Coronary artery (tissue), 2 donors: Measurements from ENCODE around the gene CRLF2.

Source experiments
- DNase-seq: peaks from one replicate; pipeline ENCODE4 v3.0.0-alpha.2; 2017; ENCODE audit warnings: low spot score
- H3K27ac ChIP-seq, 2 donors: fragments of 200-600 bp; sonication (generic); one replicate each; pipeline ENCODE4 v1.5.1; 2016 to 2019
- H3K4me3 ChIP-seq: fragments of 200-600 bp; sonication (generic); 2 replicates; pipeline ENCODE4 v1.5.1; 2016; ENCODE audit warnings: mild to moderate bottlenecking, moderate library complexity
- CTCF ChIP-seq: fragments of 200-600 bp; sonication (generic); IDR thresholded peaks from one replicate; pipeline ENCODE4 v1.5.1; 2019; ENCODE audit warnings: antibody characterized with exemption

The CRLF2 gene

GRCh38 chrX:1170243-1170642 is 42.2 kb downstream of the CRLF2 start:
- Histone ChIP-seq H3K4me3 (no peak overlapping the region), H3K27ac (no peak overlapping the region)
- no peak for DNase-seq
- no peak for TF ChIP-seq CTCF

- no peak for TF ChIP-seq CTCF
- H3K27ac ChIP-seq = no peak overlapping the region
- H3K4me3 ChIP-seq = no peak overlapping the region
- DNase-seq = no peak
These were observed 43.3 kb downstream of the CRLF2 start for GRCh38 chrX:1169189-1169588.

- DNase-seq = no peak
- TF ChIP-seq CTCF = no peak
- Histone ChIP-seq H3K4me3 (no peak overlapping the region), H3K27ac (no peak overlapping the region)
These were observed 44.4 kb downstream of the CRLF2 start for GRCh38 chrX:1167918-1168481.

- TF ChIP-seq CTCF = no peak
- no peak overlapping the region for H3K27ac ChIP-seq
- no peak overlapping the region for H3K4me3 ChIP-seq
- DNase-seq = no peak
These were observed 45.0 kb downstream of the CRLF2 start for GRCh38 chrX:1167466-1167865.

GRCh38 chrX:1165535-1166196 is 46.8 kb downstream of the CRLF2 start:
- H3K4me3 ChIP-seq = no peak overlapping the region
- no peak overlapping the region for H3K27ac ChIP-seq
- TF ChIP-seq CTCF = no peak
- no peak for DNase-seq

GRCh38 chrX:1164322-1165288 is 47.8 kb downstream of the CRLF2 start:
- no peak overlapping the region for H3K4me3 ChIP-seq
- no peak for DNase-seq
- TF ChIP-seq CTCF = no peak
- no peak overlapping the region for H3K27ac ChIP-seq
